Subcutaneous adipose tissue (tissue), 4 donors: ENCODE data around the gene COX10. TPM values are rescaled to one million over a fixed set of nuclear protein-coding genes. Genes with fewer than 3 reads are reported as not detected.

Experiments
- total RNA-seq, 4 donors: library from RNA; depleted of rRNA; stranded (reverse); fragments of >200 nt; gene quantifications; one replicate each; pipeline ENCODE4 v1.1.0, GENCODE V29; 2016
- TF ChIP-seq, protein P1 (sequence below): fragments of 450-650 bp; IDR thresholded peaks from one replicate; pipeline ENCODE4 v1.5.1; 2016; ENCODE audit warnings: low read depth, mild to moderate bottlenecking, control low read depth, antibody characterized with exemption, moderate library complexity

COX10 gene
- total RNA-seq, 4 donors from 2014 or later, result 13.9 to 25.9 (median 15.8) TPM

DNA sequence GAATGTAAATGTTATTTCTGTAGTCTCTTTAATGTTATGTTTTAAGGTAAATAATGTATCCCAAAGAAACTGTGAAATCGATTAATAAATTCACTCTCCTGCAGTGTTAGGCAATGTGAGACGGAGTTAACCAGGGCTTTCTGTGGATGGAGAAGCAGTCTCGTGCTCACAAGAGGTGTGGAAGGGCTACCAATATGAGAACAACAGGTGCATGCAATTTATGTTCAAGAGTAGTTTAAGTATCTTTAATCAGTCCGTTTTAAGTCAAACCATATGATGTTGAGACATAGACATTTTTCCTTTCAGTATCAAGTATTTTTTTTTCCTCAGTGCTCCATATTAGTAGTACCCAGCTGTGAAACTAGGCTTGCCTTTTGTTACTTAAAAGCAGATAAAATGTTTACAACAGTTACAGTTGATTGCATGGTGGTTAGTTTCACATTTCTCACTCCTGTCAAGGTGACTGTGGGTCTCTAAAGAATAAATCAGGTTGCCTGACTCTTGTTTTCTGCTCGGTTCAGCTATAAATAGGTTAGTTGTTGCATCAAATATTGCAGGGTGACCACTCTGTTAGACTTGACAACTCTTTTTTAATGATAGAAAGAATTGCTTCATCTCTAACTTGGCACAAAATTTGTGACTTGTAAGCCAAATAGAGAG is 54.4 kb downstream of the COX10 start:
- TF ChIP-seq, protein P1, sequence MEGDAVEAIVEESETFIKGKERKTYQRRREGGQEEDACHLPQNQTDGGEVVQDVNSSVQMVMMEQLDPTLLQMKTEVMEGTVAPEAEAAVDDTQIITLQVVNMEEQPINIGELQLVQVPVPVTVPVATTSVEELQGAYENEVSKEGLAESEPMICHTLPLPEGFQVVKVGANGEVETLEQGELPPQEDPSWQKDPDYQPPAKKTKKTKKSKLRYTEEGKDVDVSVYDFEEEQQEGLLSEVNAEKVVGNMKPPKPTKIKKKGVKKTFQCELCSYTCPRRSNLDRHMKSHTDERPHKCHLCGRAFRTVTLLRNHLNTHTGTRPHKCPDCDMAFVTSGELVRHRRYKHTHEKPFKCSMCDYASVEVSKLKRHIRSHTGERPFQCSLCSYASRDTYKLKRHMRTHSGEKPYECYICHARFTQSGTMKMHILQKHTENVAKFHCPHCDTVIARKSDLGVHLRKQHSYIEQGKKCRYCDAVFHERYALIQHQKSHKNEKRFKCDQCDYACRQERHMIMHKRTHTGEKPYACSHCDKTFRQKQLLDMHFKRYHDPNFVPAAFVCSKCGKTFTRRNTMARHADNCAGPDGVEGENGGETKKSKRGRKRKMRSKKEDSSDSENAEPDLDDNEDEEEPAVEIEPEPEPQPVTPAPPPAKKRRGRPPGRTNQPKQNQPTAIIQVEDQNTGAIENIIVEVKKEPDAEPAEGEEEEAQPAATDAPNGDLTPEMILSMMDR, result no peak

GRCh38 chr17:14124854-14125253 is 55.5 kb downstream of the COX10 start:
- TF ChIP-seq, protein P1, result no peak

GRCh38 chr17:14125518-14126137 is 56.3 kb downstream of the COX10 start:
- TF ChIP-seq, protein P1, result no peak

DNA sequence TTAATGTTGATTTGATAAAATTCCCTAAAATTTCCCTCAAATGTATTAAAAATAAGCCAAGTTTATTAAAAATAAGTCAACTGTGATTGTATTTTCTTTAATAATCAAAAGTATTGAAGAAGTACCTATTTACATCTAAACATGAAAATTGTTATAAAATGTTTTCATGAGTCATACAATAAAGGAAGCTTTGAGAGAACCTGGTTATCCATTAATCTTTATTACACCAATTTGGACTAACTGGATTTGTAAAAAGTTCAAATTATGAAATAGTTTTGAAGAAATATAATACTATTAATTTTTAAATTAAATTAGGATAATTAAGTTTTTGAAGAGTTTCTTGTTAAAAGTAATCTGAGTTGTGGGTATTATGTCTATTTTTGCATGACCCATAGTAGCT is 63.8 kb downstream of the COX10 start:
- TF ChIP-seq, protein P1, result no peak

DNA sequence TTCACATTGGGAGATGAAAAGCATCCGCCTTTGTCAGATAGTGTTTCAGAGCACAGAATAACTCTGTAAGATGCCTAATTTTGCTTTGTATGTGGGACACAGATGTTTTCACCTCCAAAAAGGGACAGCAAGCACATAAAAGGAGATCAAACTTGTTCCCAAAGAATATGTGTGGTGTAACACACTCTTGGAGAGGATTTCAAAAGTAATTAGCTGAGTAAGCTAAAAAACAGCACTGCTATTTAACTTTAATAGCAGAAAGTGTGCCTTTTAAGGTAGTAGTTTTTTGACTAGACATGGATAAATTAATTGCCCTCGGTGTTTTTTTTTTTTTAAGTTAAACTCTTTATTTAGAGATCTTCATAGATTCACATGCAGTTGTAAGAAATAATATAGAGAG is 65.2 kb downstream of the COX10 start:
- TF ChIP-seq, protein P1, result no peak

DNA sequence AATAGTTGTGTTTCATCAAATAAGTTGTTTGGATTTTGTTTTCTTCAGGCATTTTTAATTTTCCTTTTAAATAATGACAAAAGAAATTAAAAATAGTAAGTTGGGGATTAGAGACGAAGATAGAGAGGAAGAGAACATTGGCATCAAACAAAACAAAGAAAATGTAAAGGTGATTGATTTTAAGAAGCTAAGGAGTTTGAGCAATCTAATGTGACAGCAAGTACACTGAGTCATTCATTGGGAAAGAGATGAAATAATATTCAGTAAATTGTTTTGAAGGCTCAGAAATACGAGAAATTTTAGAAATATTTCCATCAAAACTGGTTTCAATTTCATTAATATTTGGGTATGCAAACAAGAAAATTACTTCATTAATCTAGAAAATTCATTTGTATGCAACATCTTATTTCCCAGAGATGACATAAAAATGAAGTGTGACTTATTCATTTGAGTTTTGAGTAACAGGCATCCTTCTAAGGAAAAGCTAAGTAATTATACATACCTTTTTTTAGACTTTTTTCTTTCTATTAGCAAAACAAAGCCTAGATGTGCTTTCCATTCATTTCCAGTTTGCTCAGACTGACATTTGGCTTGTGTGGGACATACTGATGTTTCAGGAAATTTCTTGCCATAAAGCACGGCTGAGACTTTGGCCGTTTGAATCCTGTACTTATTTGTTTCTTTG is 66.7 kb downstream of the COX10 start:
- TF ChIP-seq, protein P1, result no peak

- TF ChIP-seq, protein P1, result no peak
Observed at GRCh38 chr17:14138649-14139048, 69.3 kb downstream of the COX10 start.
